Left ventricle myocardium inferior (tissue), 1 donor: ENCODE measurements around the gene EHHADH. TPM values are rescaled to one million over a fixed set of nuclear protein-coding genes. Genes with fewer than 3 reads are reported as not detected.

Experiments
- DNase-seq: peaks from one replicate; pipeline ENCODE4 v3.0.0-alpha.2; 2020
- H3K27ac ChIP-seq: fragments of 200-600 bp; replicated peaks from 2 replicates; pipeline ENCODE4 v1.8.0; 2021
- H3K27me3 ChIP-seq: fragments of 200-600 bp; 2 replicates; pipeline ENCODE4 v1.8.0; 2021; ENCODE audit warnings: low read depth
- H3K36me3 ChIP-seq: fragments of 200-600 bp; 2 replicates; pipeline ENCODE4 v1.8.0; 2021
- H3K4me1 ChIP-seq: fragments of 200-600 bp; 2 replicates; pipeline ENCODE4 v1.8.0; 2021
- H3K4me3 ChIP-seq: fragments of 200-600 bp; 2 replicates; pipeline ENCODE4 v1.8.0; 2021; ENCODE audit warnings: mild to moderate bottlenecking, moderate library complexity
- H3K9me3 ChIP-seq: fragments of 200-600 bp; replicated peaks from 2 replicates; pipeline ENCODE4 v1.8.0; 2021
- CTCF ChIP-seq: fragments of 200-600 bp; IDR thresholded peaks from 2 replicates; pipeline ENCODE4 v1.8.0; 2021; ENCODE audit warnings: antibody characterized with exemption, mild to moderate bottlenecking, borderline replicate concordance
- intact Hi-C: fragments of 100-400 bp; cut with micrococcal nuclease; formaldehyde crosslinking; loops from one replicate; pipeline ENCODE4 v1.11.0; 2022
- total RNA-seq: library from RNA; stranded (reverse); fragmentation: NEBNext Ultra II Directional; extraction: Animal tissue kit (Norgen Biotek cat#: 25700); gene quantifications from one replicate; pipeline ENCODE4 v1.2.1, GENCODE V29; 2021
- donor health status: DM: no; HTN: yes; CAD: no; lungs with severe emphysema.

EHHADH gene
- total RNA-seq, 1 donor from 2014 or later = 20.1 TPM

DNA sequence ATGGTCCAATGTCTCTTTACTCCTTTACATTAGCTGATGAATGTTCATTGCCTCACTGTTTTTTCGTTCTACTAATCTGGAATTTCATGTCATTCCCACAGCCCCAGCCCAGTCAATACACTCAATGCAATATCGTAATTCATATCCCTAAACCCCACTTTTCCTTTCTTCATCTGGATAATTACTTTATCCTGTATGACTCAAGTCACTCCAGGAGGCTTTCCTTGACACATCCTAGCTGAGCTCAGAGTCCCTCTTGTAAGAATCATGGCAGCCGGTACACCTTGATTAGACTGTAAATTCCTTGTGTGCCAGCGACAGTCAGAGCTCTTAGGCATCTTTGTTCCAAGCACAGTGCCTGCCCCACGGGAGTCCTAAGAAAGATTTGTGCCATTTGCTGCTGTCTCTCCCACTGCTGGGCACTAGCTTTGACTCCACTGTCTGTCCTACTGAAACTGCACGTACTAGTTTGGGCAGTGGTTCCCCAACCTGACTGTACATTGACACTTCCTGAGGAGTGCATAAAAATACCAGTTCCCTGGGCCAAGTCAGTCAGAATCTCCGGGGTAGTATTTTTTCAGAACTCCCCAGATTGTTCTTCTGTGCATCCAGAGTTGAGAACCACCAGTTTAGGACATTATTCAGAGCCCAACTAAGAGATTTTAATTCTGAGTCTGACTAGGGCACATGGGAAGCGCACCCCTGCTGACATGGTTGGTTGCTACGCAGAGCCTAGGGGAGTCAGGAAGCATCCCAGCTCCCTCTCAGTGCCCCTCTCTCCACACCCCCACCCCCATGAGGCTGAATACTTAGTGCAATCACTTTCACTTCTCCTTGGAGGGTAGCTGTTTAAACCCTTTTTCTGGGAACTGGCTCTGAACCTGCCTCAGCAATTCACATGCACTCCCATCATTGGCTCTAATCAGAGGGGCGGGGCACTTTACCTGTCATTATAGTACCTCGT, 81.5 kb downstream of the EHHADH start:
- Histone ChIP-seq H3K36me3 (no peaks in the 10 kb centered on the region), H3K4me1 (peaks cover 10% of the 10 kb centered on the region), H3K4me3 (no peak overlapping the region), H3K9me3 (no peaks in the 10 kb centered on the region), H3K27ac (no peak overlapping the region), H3K27me3 (peaks cover 2% of the 10 kb centered on the region)
- no peak for TF ChIP-seq CTCF
- intact Hi-C loops = no loop called here
- no peak for DNase-seq

DNA sequence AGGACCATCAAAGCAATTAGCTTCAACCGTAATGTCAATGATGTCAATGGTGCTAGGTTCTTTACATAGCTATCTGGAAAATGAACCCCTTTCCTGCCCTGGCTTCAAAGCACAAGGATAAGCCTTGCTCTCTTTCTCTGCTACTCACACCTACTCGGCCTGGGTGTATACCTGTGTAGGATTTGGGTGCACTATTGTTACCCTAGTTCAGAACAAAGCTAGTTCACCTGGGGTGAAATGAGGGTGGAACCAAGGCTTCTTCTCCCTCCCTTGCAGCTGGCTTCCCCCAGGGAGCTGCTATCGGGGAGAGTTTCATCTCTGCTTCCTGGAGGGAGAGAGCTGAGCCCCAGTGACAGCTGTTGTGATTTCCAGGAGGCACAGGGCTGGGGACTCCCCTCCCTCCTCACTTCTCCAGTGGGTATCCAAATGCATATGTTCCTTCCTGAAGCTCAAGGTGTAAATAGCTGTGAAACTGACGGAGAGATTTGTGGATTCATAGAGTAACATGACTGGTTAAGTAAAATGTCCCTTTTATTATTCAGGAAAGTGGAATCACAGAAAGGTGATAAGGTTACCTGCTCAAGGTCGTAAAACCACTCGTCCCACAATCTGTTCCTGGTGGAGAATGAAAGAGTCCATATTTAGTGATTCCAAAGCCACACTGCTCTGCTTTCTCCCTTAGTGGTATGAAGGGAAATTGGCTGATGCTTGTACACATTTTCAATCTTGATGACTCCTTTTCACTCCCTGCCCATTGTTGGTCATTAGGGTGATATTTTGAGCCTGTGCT, 89.2 kb downstream of the EHHADH start:
- intact Hi-C loops = no loop called here
- Histone ChIP-seq H3K9me3 (no peaks in the 10 kb centered on the region), H3K36me3 (no peaks in the 10 kb centered on the region), H3K4me3 (no peak overlapping the region), H3K27me3 (peaks cover 25% of the 10 kb centered on the region), H3K27ac (no peak overlapping the region), H3K4me1 (no peaks in the 10 kb centered on the region)
- DNase-seq = no peak
- no peak for TF ChIP-seq CTCF

- no peak for TF ChIP-seq CTCF
- Histone ChIP-seq H3K27me3 (peaks cover 44% of the 10 kb centered on the region), H3K4me3 (no peak overlapping the region), H3K9me3 (no peaks in the 10 kb centered on the region), H3K27ac (no peak overlapping the region), H3K36me3 (no peaks in the 10 kb centered on the region), H3K4me1 (no peaks in the 10 kb centered on the region)
- intact Hi-C loops = no loop called here
- no peak for DNase-seq
Measured at GRCh38 chr3:185162634-185163033, 91.2 kb downstream of the EHHADH start.

- no peak for TF ChIP-seq CTCF
- Histone ChIP-seq H3K27me3 (peaks cover 52% of the 10 kb centered on the region), H3K36me3 (no peaks in the 10 kb centered on the region), H3K27ac (no peak overlapping the region), H3K9me3 (no peaks in the 10 kb centered on the region), H3K4me1 (no peaks in the 10 kb centered on the region), H3K4me3 (no peak overlapping the region)
- DNase-seq = no peak
- intact Hi-C loops = no loop called here
Measured at GRCh38 chr3:185161761-185162160, 92.1 kb downstream of the EHHADH start.

DNA sequence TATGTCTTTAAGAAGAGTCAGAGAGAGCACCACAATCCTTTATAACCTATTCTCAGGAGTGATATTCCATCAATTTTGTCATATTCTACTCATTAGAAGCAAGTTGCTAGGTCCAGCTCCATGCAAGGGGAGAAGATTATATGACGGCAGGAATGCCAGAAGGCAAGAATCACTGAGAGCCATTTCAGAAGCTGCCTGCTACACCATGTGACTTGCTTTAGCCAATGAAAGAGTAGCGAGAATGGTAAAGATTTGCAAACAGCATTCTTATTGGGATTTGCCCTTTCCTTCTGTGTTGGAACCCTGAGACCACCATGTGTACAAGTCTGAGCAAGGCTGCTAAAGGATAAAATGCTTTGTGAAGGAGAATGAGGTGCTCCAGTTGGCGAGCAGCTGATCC, 96.5 kb downstream of the EHHADH start:
- intact Hi-C loops = no loop called here
- H3K9me3 ChIP-seq = no peaks in the 10 kb centered on the region

More for the DNA sequence above, 96.5 kb downstream of the EHHADH start:
- DNase-seq = no peak
- Histone ChIP-seq H3K36me3 (no peaks in the 10 kb centered on the region), H3K27ac (no peak overlapping the region), H3K27me3 (peaks cover 82% of the 10 kb centered on the region), H3K4me1 (peaks cover 16% of the 10 kb centered on the region), H3K4me3 (no peak overlapping the region)
- no peak for TF ChIP-seq CTCF
